ENCODE results near the gene CYP2W1.

GRCh38 chr7:960269-960871, 22.6 kb upstream of the CYP2W1 start:
- no peak for TF ChIP-seq CTCF (IDR thresholded peaks at IDR 0.05; ENCODE audit: low read length)
- TF ChIP-seq EZH2 (optimal IDR thresholded peaks at IDR 0.05; ENCODE audit: low read depth, low read length), result no peak
- no peak for TF ChIP-seq EZH2phosphoT487 (IDR thresholded peaks at IDR 0.05; ENCODE audit: low read length)
